Stimulated activated memory B cell treated with anti-CD40 and anti-IgM and Interleukin-4, amounts not matched to agents 10 μg/mL and 1 μg/mL and 100 μg/mL, for 72 hours (primary cell): ENCODE results near the gene OR8I2.
"Not testable (repeated sequence)": the region's sequence is repeated elsewhere in the genome, so short reads cannot be mapped to it uniquely, and the experiment has no call there.

Experiments used
- ATAC-seq: fragments of 150-1000 bp; cut with Tn5 transposase; 2 replicates; pipeline ENCODE4 v1.10.0; 2021
- H3K27ac Mint-ChIP-seq: one replicate; pipeline ENCODE4 v1.8.0; 2022; ENCODE audit warnings: mild to moderate bottlenecking, mixed read lengths
- H3K27me3 Mint-ChIP-seq: one replicate; pipeline ENCODE4 v1.8.0; 2022; ENCODE audit warnings: mixed read lengths
- H3K36me3 Mint-ChIP-seq: one replicate; pipeline ENCODE4 v1.8.0; 2022; ENCODE audit warnings: mixed read lengths
- H3K4me1 Mint-ChIP-seq: one replicate; pipeline ENCODE4 v1.8.0; 2022; ENCODE audit warnings: mixed read lengths
- H3K4me3 Mint-ChIP-seq: one replicate; pipeline ENCODE4 v1.8.0; 2022; ENCODE audit warnings: mild to moderate bottlenecking, moderate library complexity, mixed read lengths
- H3K9me3 Mint-ChIP-seq: one replicate; pipeline ENCODE4 v1.8.0; 2022; ENCODE audit warnings: mixed read lengths

Gene OR8I2

GRCh38 chr11:56093008-56093407 lies at the start of gene OR8I2:
Gene OR8I2 (plus strand): TSS chr11:56093308. CDS start chr11:56093308, 0 bp downstream.
- Mint-ChIP-seq H3K9me3 (peaks cover 6% of the 10 kb centered on the region), H3K4me3 (no peak within 1 kb of the TSS), H3K36me3 (no peaks in the 10 kb centered on the region), H3K27me3 (no peaks in the 10 kb centered on the region), H3K27ac (no peak within 1 kb of the TSS), H3K4me1 (no peaks in the 10 kb centered on the region)
- no peak for ATAC-seq

- no peak for ATAC-seq
- no peaks in the 10 kb centered on the region for H3K27me3 Mint-ChIP-seq
- H3K36me3 Mint-ChIP-seq: no peaks in the 10 kb centered on the region
- no peak overlapping the region for H3K27ac Mint-ChIP-seq
- H3K4me3 Mint-ChIP-seq: no peak overlapping the region
- no peaks in the 10 kb centered on the region for H3K4me1 Mint-ChIP-seq
- H3K9me3 Mint-ChIP-seq: peaks cover 7% of the 10 kb centered on the region
These were observed 47.6 kb upstream of the OR8I2 start for GRCh38 chr11:56045538-56045937.

DNA sequence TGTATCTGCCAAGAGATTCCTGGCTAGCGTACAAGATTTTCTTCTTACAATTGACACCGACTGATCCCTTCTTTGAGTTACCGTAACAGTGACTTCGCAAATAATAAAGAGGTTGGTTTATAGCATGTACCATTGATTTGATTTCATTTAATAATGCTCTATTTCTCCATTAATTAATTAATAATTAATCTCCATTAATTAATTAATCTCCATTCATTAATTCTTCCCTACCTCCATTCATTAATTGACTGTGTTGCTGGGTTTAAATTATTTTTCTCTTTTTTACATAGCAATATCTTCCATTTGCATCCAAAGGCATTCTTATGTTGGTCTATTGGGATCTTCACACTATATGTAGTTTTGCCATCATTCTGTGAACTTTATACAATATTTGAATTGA lies 44.6 kb upstream of the OR8I2 start:
- Mint-ChIP-seq H3K27me3 (no peaks in the 10 kb centered on the region), H3K27ac (no peak overlapping the region), H3K4me3 (no peak overlapping the region), H3K4me1 (no peaks in the 10 kb centered on the region), H3K9me3 (peaks cover 1% of the 10 kb centered on the region), H3K36me3 (no peaks in the 10 kb centered on the region)
- no peak for ATAC-seq

GRCh38 chr11:56049487-56049886 lies 43.6 kb upstream of the OR8I2 start:
- H3K36me3 Mint-ChIP-seq: no peaks in the 10 kb centered on the region
- no peaks in the 10 kb centered on the region for H3K4me1 Mint-ChIP-seq
- no peak overlapping the region for H3K4me3 Mint-ChIP-seq
- no peaks in the 10 kb centered on the region for H3K27me3 Mint-ChIP-seq
- no peak overlapping the region for H3K27ac Mint-ChIP-seq
- no peaks in the 10 kb centered on the region for H3K9me3 Mint-ChIP-seq
- no peak for ATAC-seq

GRCh38 chr11:56056366-56056765 lies 36.7 kb upstream of the OR8I2 start:
- H3K36me3 Mint-ChIP-seq, ATAC-seq, H3K27me3 Mint-ChIP-seq, H3K4me1 Mint-ChIP-seq, H3K27ac Mint-ChIP-seq, H3K4me3 Mint-ChIP-seq, H3K9me3 Mint-ChIP-seq: not testable (repeated sequence)

DNA sequence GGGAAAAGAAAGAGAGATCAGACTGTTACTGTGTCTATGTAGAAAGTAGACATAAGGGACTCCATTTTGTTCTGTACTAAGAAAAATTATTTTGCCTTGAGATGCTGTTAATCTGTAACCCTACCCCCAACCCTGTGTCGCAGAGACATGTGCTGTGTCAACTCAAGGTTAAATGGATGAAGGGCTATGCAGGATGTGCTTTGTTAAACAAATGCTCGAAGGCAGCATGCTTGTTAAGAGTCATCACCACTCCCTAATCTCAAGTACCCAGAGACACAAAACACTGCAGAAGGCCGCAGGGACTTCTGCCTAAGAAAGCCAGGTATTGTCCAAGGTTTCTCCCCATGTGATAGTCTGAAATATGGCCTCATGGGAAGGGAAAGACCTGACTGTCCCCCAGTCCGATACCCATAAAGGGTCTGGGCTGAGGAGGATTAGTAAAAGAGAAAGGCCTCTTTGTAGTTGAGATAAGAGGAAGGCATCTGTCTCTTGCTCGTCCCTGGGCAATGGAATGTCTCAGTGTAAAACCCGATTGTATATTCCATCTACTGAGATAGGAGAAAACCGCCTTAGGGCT lies 35.4 kb upstream of the OR8I2 start:
- not testable (repeated sequence) for ATAC-seq, H3K4me1 Mint-ChIP-seq, H3K27me3 Mint-ChIP-seq, H3K9me3 Mint-ChIP-seq, H3K36me3 Mint-ChIP-seq, H3K4me3 Mint-ChIP-seq, H3K27ac Mint-ChIP-seq

DNA sequence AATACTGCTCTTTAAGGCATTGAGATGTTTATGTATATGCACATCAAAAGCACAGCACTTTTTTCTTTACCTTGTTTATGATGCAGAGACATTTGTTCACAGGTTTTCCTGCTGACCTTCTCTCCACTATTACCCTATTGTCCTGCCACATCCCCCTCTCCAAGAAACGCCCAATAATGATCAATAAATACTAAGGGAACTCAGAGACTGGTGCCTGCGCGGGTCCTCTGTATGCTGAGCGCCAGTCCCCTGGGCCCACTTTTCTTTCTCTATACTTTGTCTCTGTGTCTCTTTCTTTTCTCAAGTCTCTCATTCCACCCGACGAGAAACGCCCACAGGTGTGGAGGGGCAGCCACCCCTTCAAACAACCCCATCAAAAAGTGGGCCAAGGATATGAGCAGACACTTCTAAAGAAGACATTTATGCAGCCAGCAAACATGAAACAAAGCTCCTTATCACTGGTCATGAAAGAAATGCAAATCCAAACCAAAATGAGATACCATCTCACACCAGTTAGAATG lies 34.8 kb upstream of the OR8I2 start:
- not testable (repeated sequence) for H3K27me3 Mint-ChIP-seq, H3K4me1 Mint-ChIP-seq, H3K27ac Mint-ChIP-seq, ATAC-seq, H3K36me3 Mint-ChIP-seq, H3K4me3 Mint-ChIP-seq, H3K9me3 Mint-ChIP-seq

GRCh38 chr11:56066980-56067379 lies 26.1 kb upstream of the OR8I2 start:
- no peaks in the 10 kb centered on the region for H3K36me3 Mint-ChIP-seq
- H3K27ac Mint-ChIP-seq: no peak overlapping the region
- H3K4me1 Mint-ChIP-seq: no peaks in the 10 kb centered on the region
- H3K9me3 Mint-ChIP-seq: peaks cover 22% of the 10 kb centered on the region
- ATAC-seq: no peak
- no peak overlapping the region for H3K4me3 Mint-ChIP-seq
- H3K27me3 Mint-ChIP-seq: no peaks in the 10 kb centered on the region

DNA sequence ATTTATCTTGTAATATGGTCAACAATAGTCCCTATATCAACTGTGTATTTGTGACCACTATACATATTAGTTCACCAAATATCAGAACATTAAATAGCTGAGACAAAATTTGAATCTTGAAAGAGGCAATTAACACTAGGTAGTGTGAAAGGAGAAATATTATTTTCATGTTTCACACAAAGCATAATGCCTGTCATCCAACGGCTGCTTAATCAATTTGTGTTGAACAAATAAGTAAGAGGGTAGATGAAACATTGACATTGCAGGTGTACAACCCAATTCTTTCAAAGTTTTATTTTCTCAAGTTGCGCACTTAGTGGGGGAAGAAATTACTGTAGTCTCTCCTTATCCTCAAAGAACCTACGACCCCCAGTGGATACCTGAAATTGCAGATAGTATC lies 3.4 kb upstream of the OR8I2 start:
- Mint-ChIP-seq H3K36me3 (no peaks in the 10 kb centered on the region), H3K27ac (no peak overlapping the region), H3K9me3 (peaks cover 2% of the 10 kb centered on the region), H3K27me3 (no peaks in the 10 kb centered on the region), H3K4me3 (no peak overlapping the region), H3K4me1 (no peaks in the 10 kb centered on the region)
- ATAC-seq: no peak

DNA sequence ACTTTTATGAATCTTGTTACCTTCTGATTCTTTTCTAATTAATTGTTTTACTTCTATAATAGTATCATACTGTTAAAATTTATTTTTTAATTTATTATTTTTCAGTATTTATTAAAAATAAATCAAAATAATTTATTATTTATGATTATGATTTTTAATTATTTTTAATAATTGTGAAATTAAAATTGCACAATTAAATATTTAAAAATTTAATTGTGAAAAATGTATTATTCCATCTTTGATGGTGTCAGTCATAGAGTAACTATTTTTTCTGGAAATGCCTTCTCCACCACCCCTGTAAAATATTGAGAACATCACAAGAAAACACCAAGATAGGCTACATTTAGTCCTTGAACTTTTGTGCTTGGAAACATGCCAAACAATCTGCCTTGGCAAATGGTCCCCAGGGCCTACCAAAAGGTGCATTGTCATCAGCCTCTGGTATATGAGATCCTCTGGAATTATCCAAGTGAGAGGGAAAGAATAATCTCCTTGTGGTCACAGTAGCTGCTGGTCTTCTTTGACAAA lies 10.2 kb downstream of the OR8I2 start, which contains the start of gene OR8H2:
OR8H2 (plus strand) TSS at position 478 of the 528 bp plus-strand sequence. CDS start 1,356 bp downstream, outside the sequence.
- Mint-ChIP-seq H3K4me1 (no peaks in the 10 kb centered on the region), H3K27me3 (no peaks in the 10 kb centered on the region), H3K36me3 (no peaks in the 10 kb centered on the region), H3K9me3 (peaks cover 6% of the 10 kb centered on the region), H3K4me3 (no peak within 1 kb of the TSS), H3K27ac (no peak within 1 kb of the TSS)
- ATAC-seq: no peak

- H3K36me3 Mint-ChIP-seq: no peaks in the 10 kb centered on the region
- no peaks in the 10 kb centered on the region for H3K27me3 Mint-ChIP-seq
- no peaks in the 10 kb centered on the region for H3K4me1 Mint-ChIP-seq
- no peak within 1 kb of the TSS for H3K27ac Mint-ChIP-seq
- ATAC-seq: no peak
- peaks cover 10% of the 10 kb centered on the region for H3K9me3 Mint-ChIP-seq
- no peak within 1 kb of the TSS for H3K4me3 Mint-ChIP-seq
These were observed 29.0 kb downstream of the OR8I2 start, which contains the start of gene OR8H3 for GRCh38 chr11:56122073-56122472. Gene OR8H3 (plus strand): TSS chr11:56122373. CDS start chr11:56122373, 0 bp downstream.

DNA sequence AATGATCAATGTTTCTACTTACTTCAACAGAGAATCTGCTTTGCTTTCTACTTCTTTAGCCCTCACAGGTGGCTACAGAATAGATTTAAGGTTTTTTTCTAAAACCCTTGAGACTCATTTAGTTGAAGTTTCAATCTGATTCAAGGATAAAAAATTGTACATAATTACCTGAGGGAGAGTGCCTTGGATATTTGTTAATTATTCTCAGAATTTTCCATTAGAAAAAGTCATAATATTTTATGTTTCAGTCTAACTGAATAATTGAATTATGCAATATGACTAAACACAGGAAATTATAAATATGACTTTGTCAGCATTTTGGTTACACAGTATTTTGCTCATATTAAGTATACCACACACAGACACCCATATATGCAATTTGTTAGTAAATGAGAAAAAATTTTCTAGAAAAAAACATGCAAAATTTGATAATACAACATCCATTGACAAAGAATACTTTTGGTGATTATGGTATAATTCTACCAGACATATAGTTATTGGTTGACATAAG lies 47.1 kb downstream of the OR8I2 start, which contains the start of gene OR8J3:
OR8J3 (minus strand) TSS at position 51 of the 511 bp plus-strand sequence. CDS start 2,483 bp downstream, outside the sequence.
- H3K4me1 Mint-ChIP-seq: no peaks in the 10 kb centered on the region
- ATAC-seq: no peak
- H3K9me3 Mint-ChIP-seq: peaks cover 13% of the 10 kb centered on the region
- no peaks in the 10 kb centered on the region for H3K27me3 Mint-ChIP-seq
- H3K4me3 Mint-ChIP-seq: no peak within 1 kb of the TSS
- H3K36me3 Mint-ChIP-seq: no peaks in the 10 kb centered on the region
- H3K27ac Mint-ChIP-seq: no peak within 1 kb of the TSS

DNA sequence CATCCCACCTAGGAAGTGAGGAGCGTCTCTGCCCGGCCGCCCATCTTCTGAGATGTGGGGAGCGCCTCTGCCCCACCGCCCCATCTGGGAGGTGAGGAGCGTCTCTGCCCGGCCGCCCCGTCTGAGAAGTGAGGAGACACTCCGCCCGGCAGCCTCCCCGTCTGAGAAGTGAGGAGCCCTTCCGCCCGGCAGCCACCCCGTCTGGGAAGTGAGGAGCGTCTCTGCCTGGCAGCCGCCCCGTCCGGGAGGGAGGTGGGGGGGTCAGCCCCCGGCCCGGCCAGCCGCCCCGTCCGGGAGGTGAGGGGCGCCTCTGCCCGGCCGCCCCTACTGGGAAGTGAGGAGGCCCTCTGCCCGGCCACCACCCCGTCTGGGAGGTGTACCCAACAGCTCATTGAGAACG lies 50.6 kb downstream of the OR8I2 start:
- not testable (repeated sequence) for H3K27ac Mint-ChIP-seq, ATAC-seq, H3K9me3 Mint-ChIP-seq, H3K36me3 Mint-ChIP-seq, H3K27me3 Mint-ChIP-seq, H3K4me1 Mint-ChIP-seq, H3K4me3 Mint-ChIP-seq
